HG03039 (cell line): ENCODE data around the gene SGK1.
"Not testable (repeated sequence)": the region's sequence is repeated elsewhere in the genome, so short reads cannot be mapped to it uniquely, and the experiment has no call there.

Source experiments
- ATAC-seq: cut with Tn5 transposase; IDR thresholded peaks from one replicate; pipeline ENCODE4 v1.9.1; 2021; ENCODE audit warnings: mild to moderate bottlenecking, moderate library complexity; ENCODE audit not compliant: unreplicated experiment

The SGK1 gene

DNA sequence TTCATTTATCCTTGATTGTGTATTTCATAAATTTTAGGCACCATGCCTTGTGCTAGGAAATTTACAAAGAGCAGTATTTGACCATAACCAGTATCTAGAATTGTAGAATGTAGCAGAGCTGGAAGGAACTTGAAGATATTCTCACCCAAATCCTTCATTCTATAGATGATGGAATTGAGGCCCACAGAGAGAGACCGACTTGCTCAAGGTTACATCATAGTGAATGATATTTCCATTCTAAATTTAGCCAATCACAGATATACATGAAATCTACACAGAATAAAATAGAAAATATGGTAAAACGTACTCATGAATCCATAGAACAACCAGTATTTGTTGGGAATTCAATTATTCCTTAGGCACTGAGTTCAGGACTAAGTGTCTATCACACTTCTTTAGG, 10.9 kb upstream of the SGK1 start:
- ATAC-seq = no peak

DNA sequence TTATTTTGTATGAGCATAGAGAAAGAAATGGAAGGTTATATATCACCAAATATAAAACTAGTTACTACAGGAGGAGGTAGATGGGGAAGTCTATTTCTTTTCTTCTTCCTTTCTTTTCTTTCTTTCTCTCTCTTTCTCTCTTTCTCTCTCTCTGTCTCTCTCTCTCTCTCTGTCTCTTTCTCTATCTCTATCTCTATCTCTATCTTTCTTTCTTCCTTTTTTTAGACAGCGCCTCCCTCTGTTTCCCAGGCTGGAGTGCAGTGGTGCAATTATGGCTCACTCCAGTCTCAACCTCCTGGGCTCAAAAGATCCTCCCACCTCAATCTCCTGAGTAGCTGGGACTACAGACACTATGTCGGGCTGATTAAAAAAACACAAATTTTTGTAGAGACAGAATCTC, 10.2 kb upstream of the SGK1 start:
- no peak for ATAC-seq

DNA sequence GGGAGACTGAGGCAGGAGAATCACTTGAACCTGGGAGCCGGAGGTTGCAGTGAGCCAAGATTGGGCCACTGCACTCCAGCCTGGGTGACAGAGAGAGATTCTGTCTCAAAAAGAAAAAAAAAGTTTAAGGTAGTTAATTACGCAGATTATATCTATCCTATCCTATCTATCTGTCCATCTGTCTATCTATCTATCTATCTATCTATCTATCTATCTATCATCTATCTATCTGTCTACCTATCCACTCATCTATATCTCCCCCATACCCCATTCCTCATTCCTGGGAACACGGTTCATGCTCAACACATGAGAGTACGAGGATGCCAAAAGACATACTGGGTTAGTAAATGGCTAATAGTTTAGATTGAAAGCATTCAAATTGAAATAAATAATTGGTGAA, 8.3 kb upstream of the SGK1 start:
- not testable (repeated sequence) for ATAC-seq

DNA sequence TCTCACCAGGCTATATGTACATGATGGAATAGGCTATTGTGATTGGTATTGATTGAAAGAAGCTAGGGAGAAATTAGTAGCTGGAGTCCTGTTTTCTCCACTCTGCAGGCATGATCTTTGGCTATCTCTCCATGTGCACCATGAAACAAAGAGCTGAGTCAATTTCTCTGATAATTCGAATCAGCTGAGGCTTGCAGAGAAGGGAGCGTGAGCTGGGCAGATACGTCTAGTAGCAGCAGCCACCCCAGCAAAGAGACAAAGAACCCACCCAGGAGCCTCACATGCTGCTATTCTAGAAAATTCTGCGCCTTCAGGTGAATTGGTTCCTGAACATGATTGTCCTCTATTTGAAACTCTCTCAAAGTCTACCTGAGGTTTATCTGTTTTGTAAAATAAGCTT, 6.9 kb upstream of the SGK1 start:
- no peak for ATAC-seq

DNA sequence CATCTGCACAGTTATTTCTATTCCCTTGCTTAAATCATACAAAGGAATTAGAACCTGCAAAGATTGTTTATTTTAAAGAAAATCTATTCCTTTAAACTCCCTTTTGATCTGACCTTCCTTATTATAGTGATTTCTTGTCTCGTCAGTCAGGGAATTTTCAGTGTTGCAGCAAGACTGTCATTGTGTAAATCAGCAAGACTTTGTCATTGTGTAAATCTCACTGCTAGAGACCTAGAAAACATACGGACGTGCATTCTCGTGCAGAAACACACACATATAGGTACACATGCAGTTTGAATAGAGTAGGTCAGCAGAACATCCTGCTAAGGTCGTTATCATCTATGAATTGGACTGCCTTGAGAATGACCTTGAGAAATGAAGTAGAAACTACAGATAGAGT, 6.2 kb upstream of the SGK1 start:
- no peak for ATAC-seq

DNA sequence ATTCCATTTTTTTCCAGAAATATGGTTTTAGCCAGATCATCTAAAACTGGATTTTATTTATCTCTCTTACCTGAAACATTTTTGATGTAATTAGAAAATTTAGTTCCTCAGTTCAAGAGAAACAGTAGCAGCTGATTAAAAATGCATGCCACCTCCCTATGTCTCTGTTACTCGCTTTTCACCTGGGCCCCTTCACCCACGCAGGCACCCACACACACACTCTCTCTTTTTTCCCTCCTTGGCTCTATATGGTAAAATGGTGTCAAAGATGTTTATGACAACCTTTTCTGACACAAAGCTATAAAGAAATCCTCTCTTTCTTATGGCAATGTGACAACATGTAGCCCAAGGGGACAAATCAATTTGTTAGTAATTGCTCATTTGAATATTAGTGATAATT, 5.8 kb upstream of the SGK1 start:
- ATAC-seq = no peak

DNA sequence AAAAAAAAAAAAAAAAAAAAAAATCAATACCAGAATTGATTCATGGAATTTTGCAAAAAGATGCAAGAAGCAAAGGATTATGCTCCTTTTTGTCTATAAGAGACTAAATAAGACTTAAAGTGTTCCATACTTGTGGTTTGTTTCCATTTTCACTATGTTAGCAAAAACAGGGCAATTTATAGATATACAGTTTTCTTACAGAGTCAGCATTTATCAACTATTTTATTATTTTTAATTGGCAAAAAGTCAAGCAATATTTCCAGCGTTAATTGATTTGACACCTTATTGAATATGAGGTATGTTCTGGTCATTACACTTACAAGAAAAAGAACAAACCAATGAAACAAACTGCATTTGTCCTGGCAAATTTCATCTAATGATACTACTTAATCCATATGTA, 5.4 kb upstream of the SGK1 start:
- no peak for ATAC-seq

DNA sequence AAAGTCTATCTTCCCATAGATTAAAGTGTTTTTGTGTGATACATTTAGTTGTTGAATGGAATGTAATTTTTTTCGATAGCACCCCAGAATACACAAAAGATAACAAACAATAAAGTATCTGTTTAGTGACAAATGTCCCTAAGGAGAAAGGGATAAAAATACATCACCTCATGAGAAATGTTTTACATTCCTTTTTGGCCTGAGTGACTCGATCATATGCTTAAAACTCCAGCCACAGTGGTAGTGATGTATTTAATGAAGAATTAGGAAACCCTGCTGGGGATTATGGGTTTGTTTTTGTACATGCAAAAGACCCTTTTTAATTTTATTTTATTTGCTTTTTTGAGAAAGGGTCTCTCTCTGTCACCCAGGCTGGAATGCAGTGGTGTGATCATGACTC, 4.3 kb upstream of the SGK1 start:
- no peak for ATAC-seq

DNA sequence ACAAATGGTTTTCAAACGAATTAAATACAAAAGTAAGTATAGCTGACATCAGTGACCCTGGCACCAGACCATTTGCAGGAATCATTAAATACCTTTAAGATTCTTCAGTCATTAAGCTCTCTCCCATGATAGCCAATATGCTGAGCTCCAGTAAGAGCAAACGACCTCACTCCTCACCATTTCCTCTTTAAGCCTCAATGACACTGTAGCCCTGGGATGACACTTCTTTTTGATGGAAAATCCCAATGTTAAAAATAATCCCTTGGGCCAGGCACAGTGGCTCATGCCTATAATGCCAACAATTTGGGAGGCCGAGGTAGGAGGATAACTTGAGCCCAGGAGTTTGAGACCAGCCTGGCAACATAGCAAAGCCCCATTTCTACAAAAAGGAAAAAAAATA, 3.3 kb upstream of the SGK1 start:
- no peak for ATAC-seq

DNA sequence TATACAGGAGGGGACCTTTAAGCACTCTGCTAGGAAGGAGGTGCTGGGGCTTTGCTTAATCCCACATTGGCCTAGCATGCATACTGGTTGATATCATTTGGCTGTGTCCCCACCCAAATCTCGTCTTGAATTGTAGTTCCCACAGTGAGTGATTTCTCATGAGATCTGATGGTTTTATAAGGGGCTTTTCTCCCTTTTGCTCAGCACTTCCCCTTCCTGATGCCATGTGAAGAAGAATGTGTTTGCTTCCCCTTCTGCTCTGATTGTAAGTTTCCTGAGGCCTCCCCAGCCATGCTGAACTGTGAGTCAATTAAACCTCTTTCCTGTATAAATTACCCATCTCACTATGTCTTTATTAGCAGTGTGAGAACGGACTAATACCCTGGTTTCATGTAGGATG, 1.8 kb upstream of the SGK1 start:
- ATAC-seq = not testable (repeated sequence)

DNA sequence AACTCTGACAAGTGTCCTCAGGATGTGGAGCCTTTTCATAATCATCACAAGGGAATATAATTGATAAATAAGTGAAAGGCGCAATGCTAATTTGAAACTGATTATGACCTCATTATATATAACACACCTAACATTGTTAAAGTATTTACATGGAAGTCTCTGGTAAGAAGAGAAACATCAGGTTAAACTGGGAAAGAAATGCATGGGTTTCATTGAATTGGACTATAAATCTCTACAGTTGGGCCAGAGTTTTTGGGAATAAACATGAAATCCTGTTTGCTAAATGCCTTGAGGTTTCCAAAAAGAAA, 1.0 kb upstream of the SGK1 start:
- ATAC-seq = no peak

DNA sequence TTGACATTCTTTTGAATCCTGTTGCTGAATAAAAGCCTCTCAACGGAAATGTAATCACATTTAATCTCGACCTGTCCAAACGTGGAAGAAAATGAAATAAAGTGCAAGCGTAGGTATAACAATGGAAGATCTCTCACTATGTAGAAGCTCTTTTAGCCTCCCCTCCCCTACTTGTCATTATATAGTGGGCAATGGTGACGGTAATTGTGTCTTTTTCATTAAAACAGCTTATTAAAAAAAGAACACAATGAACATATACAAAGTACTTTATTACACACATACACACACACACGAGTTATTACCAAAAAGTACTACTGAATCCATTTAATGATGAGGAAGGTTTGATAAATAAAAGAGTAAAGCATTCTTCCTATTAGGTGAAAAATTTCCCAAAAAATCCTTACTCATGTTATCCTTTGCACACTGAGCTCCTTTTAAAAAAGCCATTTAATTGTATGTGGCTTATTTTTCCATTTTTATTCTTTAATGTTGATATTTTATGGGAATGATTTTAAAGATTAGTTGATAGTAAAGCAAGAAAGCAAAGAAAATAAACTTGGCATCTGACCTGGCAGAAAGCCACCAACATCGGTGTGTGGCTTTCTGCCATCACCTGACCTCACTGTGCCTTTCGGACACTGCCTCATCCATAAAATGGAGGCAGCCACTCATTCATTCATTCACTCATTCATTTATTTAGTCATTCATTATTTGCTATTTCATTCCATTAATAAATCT, 493 bp upstream of the SGK1 start:
- no peak for ATAC-seq

DNA sequence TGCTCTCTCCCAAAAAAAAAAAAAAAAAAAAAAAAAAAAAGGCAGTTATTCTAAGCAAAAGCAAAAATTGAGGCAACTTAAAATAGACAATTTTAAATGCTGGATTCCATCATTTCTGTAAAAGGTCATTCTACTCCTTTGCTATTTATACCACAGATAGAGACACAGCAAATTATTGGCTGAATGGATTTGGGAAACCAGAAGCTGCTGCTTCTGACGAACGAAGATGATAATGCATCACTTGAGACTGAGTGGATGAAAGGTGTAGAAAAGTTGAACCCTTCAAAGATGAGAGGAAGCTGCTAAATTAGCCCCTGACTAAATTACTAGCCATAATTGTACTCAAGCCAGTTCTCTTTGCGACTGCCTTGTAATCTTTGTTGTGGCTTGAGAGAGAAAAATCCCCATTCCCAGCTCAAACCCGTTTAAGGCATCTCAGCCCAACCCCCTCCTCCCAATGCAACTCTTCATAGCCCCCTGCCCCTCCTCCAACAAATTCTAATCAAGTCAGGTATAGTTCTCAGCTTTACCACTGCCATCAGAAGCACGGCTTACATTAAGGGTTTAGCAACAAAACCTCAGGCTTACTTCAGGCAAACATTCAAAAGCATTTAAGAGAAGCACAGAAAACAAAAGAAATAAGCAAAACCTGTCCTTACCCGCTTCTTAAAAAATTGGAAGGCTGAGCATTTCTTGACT, 1.0 kb downstream of the SGK1 start:
- no peak for ATAC-seq

DNA sequence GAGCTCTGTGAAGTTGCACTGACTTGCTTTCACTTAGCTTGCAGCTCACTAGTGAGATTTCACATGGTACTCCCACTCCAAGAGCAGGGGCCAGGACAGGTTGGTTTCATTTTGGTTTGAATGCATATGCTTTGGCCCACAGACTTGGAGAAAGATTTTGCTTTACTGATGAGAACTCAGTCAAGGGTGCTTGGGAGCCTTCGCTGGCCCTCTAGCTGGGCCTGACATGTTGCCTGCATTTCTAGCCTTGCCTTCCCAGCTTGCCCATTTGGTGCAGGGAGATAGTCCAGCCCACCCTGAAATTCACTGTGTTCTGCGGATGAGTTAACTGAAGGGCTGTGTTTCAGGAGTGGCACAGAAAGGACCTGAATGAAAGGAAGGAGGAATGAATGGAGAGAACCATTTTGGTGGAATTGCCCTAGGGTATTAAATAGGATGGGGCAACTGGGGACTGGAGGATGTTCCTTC, 1.9 kb downstream of the SGK1 start:
- no peak for ATAC-seq

DNA sequence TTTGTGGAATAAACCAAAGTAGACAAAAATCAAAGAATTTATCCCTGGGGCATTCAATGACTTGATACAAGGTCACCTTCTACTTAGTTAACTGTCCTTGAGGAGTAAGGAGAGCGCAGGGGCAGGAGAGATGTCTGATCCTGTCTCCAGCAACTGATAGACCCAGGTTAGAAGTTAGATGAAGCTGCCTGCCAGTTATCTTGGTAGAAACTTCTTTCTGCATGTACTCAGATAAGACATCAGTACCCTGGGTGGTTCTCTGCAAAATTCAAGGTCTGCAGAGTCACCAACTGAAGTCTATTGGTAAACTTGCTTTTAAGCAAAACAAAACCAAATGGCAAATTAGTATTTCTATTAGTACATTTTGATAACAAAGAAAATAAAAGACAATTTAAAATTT, 2.7 kb downstream of the SGK1 start:
- ATAC-seq = no peak

DNA sequence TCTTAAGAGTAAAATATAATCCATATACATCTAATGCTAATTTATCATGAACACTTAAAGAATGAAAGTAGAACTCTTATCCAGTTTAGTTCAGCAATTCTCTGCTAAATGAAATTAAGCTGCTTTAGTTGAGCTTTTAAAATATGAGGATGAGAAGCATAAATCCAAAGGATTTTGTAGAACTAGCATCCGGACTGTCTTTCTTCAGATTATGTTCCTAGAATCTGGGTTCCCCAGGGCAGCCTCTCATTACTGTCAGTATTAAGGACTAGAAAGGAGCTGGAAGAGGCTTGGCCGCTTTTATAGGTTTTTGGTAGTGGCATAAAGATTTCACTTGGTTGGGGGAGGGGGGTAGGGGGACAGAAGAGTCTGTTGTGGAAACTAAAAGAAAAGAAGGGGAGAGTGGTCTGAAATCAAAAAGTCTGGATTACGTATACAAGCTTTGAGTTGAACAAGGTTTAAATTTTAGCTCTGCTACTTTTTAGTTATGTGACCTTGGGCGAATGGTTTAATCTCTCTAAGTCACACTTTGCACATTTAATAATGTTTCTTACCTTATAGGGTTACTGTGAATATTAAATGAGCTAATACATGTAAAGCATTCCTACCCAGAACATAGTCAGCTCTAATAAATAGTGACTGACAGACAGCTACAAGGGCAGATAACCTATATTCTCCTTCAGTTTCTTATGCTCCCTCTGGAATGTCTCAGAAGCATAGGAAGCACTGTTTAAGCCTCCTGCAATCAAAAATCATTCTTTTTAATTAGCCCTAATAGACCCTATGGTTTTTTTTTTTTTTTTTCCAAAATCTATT, 3.7 kb downstream of the SGK1 start:
- ATAC-seq = no peak

DNA sequence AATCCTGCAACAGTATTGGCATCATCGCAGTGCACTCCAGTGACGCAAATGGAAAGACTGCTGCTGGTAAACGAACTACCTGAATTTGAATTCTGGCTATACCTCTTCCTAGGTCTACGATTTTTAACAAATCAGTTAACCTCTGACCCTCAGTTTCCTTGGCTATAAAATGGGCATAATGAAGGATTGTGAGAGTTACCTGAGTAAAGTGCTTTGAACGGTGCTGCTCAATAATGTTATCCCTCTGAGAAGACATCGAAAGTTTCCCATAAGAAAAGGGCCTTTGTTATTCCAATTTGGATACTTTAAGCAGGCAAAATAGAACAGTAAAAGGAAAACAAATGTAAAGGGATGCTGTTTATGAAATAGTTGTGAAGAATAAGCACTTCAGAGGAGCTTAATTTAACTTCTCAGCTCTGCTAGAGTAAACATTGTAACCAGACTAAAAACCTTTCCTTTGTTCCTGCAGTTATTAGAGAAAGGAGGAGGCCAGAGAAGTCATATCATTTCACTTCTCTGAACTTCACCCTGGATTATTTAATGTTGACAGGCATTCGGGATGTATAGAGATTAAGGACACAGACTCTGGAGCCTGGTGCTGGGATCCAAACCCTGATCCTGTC, 5.8 kb downstream of the SGK1 start:
- ATAC-seq = no peak

DNA sequence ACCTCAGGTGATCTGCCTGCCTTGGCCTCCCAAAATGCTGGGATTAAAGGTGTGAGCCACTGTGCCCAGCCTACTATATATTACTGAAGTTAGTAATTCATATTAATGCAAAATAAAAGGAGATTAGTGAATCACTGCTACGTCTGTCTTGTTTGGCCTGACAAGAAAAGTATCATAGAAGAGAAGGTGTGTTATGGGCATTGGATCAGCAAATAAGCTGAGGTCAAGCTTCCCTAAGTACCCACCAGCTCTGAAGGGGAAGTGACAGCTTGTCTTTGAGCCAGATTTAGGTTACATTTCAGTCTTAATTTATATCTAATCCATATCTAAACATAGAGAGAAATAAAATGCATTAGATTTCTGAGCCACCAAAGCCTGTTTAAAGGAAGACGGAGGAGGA, 7.1 kb downstream of the SGK1 start:
- no peak for ATAC-seq

DNA sequence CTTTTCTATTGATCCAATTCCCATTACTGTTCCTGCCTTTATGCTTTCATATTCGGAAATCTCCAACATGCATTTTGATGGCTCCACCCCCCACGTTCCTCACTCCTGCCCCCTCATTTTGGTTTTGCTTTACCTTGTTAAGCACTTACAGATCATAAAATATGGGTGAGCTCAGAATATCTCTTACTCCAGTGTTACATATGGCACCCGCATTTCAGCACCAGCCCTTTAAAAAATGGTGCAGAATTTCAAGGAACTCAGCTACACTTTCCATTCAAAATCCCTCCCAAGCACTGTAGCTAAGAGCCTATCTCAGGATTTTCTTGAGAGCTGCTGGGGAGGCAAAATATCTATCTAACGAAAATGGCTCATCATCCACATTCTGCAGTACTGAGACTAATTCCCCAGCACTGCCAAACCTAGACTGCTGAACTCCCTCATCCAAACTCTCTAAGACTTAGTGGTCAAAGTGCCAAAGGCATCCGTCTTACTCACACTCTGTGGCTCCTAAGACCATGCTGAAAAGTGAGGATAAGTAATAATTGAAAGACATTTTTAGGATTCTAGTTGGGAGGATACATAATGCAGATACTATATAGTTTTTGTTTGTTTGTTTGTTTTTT, 7.8 kb downstream of the SGK1 start:
- no peak for ATAC-seq

DNA sequence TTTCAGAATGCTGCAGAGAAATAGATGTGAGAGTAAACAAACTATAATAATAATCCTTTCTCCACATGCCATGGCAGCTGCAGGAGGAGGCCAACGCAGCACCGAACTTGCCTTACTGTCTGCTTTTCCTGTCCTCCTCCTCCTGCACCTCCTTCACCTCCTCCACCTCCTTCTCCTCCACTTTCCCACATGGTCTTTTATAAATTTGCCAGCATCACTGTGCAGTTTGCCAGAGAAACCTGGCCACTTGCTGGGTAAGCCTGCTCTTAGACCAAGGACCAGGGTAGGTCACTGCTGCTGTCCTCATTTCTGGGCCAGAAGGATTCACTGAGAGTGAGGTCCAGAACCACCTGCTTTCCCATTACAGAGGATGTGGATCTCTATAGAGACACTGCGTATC, 8.7 kb downstream of the SGK1 start:
- ATAC-seq = no peak

DNA sequence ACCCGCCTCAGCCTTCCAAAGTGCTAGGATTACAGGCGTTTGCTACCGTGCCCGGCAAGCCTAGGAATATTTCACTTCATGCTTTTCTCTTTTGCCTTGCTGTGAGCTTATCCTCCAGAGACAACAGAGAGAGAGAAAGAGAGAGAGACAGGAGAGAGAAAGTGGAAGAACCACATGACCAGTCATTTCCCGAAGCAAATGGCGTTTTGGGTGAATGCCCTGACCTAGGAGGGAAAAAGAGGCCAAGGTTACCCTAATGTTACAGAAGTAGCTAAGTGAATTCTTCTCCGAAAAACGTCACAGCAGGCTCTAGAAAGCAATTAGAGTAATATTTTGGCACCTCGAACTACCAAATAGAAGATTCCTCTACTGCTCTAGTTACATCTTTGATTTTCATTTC, 9.1 kb downstream of the SGK1 start:
- no peak for ATAC-seq
